HG02970 (cell line): ENCODE data around the gene GNS.
"Not testable (repeated sequence)": the region's sequence is repeated elsewhere in the genome, so short reads cannot be mapped to it uniquely, and the experiment has no call there.

ENCODE experiments used
- ATAC-seq: cut with Tn5 transposase; IDR thresholded peaks from one replicate; pipeline ENCODE4 v1.9.1; 2021; ENCODE audit warnings: mild to moderate bottlenecking, moderate library complexity, moderate number of reproducible peaks; ENCODE audit not compliant: unreplicated experiment, low FRiP score

GNS gene

GRCh38 chr12:64706857-64707256 lies 52.3 kb downstream of the GNS start:
- no peak for ATAC-seq

DNA sequence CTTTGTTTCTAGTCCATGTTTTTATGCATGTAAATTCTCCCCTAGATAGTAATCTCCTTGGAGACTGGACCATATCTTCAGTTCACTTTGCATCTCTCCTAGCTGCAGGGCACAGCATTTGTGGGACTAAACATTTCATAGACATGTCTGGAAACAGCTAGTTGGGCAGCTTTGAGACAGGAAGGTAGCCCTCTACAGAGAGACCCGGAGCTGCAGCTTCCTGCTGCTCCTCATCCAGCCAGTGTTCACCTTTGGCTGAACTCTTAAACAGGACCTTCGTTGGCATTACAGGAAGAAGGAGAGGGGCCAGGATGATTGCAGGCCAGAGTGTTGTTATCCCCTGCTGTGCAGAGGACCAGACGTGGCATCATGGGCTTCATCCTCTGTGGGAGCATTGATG lies 52.9 kb downstream of the GNS start:
- no peak for ATAC-seq

GRCh38 chr12:64701283-64701682 lies 57.9 kb downstream of the GNS start:
- ATAC-seq, result no peak

DNA sequence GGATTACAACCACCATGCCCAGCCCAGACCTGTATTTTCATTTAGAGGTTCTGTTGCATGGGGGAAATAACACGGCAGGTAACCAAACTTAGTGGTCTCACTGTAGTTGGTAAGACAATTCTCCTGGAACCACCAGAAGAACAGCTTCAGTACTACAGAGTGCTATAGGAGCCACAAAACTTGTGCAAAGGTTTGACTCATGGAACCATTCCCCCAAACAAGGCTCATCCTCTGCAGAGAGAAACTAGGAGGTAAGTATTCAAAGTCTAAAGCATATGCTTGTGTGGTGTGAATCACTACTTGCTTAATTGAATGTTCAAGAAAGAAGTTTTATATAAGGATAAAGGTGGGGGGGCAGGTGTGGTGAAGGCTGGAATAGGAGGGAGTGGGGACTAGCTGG lies 58.7 kb downstream of the GNS start:
- ATAC-seq, result no peak

- no peak for ATAC-seq
Observed at GRCh38 chr12:64699504-64700115, 59.6 kb downstream of the GNS start.

DNA sequence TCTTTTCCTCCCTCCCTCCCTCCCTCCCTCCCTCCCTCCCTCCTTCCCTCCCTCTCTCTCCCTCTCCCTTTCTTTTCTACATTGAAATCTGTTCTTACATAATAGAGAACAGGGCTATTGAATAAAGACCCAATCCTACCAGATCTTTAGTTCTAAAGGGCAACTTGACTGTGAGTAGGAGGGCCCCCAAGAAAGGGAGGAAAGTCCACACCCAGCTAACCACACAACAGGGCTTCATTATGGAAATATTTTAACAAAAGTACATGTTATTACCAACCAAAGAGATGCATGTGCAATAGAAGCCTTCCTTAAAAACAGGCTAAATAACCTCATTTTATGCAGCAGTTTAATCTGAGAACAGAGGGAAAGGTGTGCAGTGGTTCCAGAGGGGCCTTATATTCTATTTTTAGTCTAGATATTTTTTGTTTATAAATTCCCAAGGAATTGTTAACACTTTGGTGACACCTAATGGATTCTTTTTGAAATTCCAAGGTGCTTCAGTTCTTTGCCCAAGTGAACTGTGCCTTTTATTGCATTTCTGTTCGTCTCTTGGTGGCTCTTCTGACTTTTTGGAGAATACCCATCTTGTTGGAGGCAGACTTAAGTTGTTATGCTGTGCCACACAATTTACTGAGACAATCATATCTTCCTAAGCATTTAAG lies 63.0 kb downstream of the GNS start:
- no peak for ATAC-seq

DNA sequence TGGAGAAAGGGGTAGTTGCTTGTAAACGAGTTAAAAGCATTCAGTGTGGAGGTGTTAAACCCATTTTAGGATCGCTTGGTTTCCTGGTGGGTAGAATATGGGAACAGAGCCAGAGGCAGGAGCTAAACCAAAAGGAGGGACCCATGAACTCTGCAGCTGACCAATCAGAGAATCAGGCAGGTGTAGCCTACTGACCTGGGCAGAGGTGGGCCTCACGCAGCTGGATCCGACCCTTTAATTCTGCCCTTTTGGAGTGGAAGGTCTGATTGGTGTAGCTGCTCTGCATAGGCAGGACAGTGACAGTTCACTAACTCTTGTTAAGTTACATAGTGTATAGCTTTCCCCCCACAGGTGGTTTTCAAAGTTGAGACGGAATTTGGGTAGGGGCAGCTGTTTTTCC lies 63.7 kb downstream of the GNS start:
- ATAC-seq, result no peak

DNA sequence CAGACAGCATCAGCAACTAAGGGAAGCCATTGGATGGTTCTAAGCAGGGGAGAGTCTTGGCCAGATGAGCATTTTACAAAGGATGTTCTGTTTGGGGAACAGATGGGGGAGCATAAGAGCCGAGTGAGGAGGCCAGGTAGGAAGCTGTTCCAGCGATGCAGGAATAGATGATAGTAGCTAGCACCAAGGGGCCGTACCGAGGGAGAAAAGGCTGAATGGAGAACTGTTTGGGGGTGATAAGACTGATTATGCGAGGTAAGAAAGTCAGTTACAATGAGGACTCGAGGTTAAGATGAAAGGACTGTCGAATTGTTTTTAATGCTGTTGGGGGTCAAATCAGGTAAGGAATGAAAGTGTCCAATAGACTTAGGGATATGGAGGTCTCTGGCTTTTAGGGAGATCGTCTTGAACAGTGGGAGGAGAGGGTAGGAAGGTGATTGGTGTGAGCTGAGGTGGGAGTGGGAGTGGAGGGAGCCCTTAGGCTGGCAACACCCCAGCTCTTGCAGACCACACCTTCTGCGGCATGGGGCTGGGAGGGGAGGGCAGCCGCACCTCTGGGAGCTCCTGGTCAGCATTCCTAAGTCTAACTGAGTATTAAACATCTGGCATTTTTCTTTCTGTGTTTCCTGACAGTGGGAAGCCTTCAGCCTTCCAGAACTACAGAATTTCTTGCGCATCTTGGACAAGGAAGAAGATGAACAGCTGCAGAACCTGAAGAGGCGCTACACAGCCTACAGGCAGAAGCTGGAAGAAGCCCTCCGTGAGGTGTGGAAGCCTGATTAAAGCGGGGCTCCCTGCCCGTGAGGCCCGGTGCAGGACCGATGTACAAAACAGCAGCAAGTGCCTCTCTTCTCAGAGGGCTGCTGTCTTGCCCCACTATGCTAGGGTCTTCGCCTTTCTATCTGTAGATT lies 64.8 kb downstream of the GNS start:
- no peak for ATAC-seq

- no peak for ATAC-seq
Observed at GRCh38 chr12:64691795-64692583, 67.2 kb downstream of the GNS start.

- no peak for ATAC-seq
Observed at GRCh38 chr12:64691227-64691794, 67.9 kb downstream of the GNS start.

DNA sequence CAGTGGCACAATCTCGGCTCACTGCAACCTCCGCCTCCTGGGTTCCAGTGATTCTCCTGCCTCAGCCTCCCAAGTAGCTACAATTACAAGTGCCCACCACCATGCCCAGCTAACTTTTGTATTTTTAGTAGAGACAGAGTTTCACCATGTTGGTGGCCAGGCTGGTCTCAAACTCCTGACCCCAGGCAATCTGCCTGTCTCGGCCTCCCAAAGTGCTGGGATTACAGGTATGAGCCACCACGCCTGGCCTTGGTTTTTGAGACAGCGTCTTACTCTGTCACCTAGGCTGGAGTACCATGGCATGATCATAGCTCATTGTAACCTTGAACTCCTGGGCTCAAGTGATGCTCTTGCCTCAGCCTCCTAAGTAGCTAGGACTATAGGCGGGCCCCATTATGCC lies 69.0 kb downstream of the GNS start:
- ATAC-seq, result not testable (repeated sequence)

DNA sequence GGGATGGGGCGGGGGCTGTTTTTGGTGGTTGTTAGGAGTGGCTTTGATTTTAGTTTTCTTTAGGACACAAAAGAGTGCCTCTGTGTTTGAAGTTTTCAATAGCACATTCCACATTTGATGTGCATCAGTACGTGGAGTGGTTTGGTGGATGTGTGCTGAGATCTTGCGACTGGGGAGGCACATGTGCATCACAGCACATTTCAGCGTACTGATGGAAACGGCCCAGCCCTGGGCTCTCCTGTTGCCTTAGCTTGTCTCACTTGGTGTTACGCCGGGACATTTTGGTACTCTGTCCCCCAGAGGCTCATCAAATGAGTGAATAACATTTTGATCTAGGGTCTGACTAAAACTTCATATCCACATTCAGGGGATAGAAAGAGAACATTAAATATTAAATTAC lies 70.5 kb downstream of the GNS start:
- ATAC-seq, result no peak

GRCh38 chr12:64688219-64688618 lies 71.0 kb downstream of the GNS start:
- no peak for ATAC-seq

- ATAC-seq, result no peak
Observed at GRCh38 chr12:64687816-64688215, 71.4 kb downstream of the GNS start.

GRCh38 chr12:64685605-64686004 lies 73.6 kb downstream of the GNS start:
- ATAC-seq, result no peak

DNA sequence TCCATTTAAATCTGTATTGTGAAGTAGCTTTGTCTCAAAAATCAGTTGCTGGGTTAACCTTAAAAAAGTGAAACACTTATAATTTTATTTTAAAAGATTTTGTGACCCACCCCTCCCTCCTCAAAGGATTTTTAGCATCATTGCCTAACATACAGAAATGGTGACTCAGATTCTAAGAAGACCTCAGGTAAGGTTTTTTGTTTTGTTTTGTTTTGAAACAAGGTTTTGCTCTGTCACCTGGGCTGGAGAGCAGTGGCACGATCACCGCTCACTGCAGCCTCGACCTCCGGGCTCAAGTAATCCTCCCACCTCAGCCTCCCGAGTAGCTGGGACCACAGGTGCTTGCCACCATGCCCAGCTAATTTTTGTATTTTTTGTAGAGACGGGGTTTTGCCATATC lies 74.2 kb downstream of the GNS start:
- no peak for ATAC-seq

DNA sequence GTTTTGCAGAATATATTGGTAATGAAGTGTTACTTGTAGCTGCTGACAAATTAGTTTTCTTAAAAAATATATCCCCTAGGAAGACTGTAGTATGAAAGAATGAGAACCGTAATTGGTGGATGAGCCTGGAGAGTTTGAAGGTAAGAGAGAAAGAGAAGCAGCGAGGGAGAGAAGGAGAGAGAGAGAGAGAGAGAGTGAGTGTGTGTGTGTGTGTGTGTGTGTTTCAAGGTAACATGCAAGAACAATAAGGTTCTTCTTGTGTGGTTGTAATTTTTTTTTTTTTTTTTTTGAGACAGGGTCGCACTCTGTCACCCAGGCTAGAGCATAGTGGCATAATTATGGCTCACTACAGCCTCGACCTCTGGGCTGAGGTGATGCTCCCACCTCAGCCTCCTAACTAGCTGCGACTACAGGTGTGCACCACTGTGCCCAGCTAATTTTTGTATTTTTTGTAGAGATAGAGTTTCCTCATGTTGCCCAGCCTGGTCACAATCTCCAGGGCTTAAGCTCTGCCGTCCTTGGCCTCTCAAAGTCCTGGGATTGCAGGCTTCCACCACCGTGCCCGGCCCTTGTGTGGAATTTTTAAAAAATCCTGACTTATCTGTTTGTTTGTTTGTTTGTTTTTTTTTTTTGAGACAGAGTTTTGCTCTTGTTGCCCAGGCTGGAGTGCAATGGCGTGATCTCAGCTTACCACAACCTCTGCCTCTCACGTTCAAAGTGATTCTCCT lies 75.2 kb downstream of the GNS start:
- ATAC-seq, result no peak

DNA sequence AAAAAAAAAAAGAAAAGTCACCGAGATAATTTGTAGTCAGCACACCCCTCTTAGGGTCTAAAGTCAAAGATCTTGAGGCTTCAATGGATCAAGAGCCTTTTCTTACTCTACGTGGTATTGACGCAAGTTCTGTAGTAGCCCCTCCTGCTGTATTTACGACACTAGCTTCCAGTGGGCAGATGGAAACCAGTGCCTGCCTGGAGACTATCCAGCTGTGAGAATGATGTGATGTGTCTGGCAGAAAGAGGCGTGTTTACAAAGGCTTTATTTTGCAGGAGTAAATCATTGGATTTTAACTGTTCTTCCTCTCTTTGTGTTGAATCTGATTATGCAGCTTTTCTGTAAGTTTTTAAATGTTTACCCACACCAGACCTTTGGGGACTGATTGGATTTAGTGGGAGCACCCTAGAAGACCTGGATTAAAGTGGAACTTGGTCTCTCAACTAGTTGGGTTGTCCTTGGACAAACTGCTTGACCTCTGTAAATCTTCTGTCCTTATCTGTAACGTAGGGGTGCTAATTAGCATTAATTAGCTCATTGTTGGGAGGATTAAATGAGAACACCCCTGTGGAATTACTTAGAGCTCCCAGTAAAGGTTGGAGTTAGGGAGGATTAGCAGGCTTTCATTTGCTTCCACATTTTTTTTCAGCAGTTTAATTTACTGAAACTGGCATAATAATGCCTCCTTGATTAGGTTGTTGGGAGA lies 76.5 kb downstream of the GNS start:
- no peak for ATAC-seq
